Panc1 (cell line): ENCODE data around the gene DHX38. TPM values are rescaled to one million over a fixed set of nuclear protein-coding genes. Genes with fewer than 3 reads are reported as not detected.

Experiments used
- ATAC-seq: fragments of 200-7000 bp; cut with Tn5 transposase; 2 replicates; pipeline ENCODE4 v1.9.1; 2020; ENCODE audit warnings: mild to moderate bottlenecking, moderate library complexity
- BruUV-seq: library from RNA; stranded (reverse); fragments of 400-500 nt; replicated peaks from 2 replicates; lab custom pipeline; 2021; lab: Mats Ljungman, UMichigan
- CTCF ChIA-PET: fragments of 300-600 bp; sonication (Branson Sonifier 250); formaldehyde crosslinking; loops from one replicate; lab custom pipeline; 2022; ENCODE audit warnings: antibody characterized with exemption; lab: Charles Lee
- POLR2A ChIA-PET: fragments of 300-600 bp; sonication (Branson Sonifier 250); formaldehyde crosslinking; loops from one replicate; lab custom pipeline; 2022; ENCODE audit warnings: antibody characterized with exemption; lab: Charles Lee
- DNase-seq: peaks from one replicate; pipeline ENCODE4 v3.0.0-alpha.2; 2010; ENCODE audit warnings: low read depth, low spot score
- H3K27ac ChIP-seq: 2 replicates; pipeline ENCODE4 v1.5.1; 2011; ENCODE audit warnings: mild to moderate bottlenecking, low read length, inconsistent platforms
- H3K27me3 ChIP-seq: fragments of 200-500 bp; sonication (Bioruptor generic); 2 replicates; pipeline ENCODE4 v1.6.0; 2014; ENCODE audit warnings: low read length, inconsistent platforms; ENCODE audit not compliant: control insufficient read depth, insufficient read depth
- H3K36me3 ChIP-seq: fragments of 200-500 bp; sonication (Bioruptor generic); 2 replicates; pipeline ENCODE4 v1.5.1; 2014; ENCODE audit warnings: inconsistent platforms, mild to moderate bottlenecking, low read length, moderate library complexity; ENCODE audit not compliant: control insufficient read depth, insufficient read depth
- H3K4me1 ChIP-seq: 2 replicates; pipeline ENCODE4 v1.5.1; 2011; ENCODE audit warnings: inconsistent platforms, mild to moderate bottlenecking, low read length, moderate library complexity; ENCODE audit not compliant: control insufficient read depth, insufficient read depth
- H3K4me3 ChIP-seq, 2 experiments: 2 replicates each; pipeline ENCODE4 v1.5.1; 2011 to 2012; ENCODE audit warnings: low read depth in 2 of 2, low read length in 2 of 2, mild to moderate bottlenecking in 2 of 2, inconsistent platforms in 1 of 2, moderate library complexity in 1 of 2
- H3K9me3 ChIP-seq: fragments of 200-500 bp; sonication (Bioruptor generic); 2 replicates; pipeline ENCODE4 v1.5.1; 2014; ENCODE audit warnings: low read depth, mild to moderate bottlenecking, inconsistent platforms, low read length, moderate library complexity; ENCODE audit not compliant: control insufficient read depth, insufficient read depth
- POLR2AphosphoS5 ChIP-seq: IDR thresholded peaks from 2 replicates; pipeline ENCODE4 v1.6.1; 2012; ENCODE audit warnings: mild to moderate bottlenecking, low read depth, low read length, moderate library complexity
- REST ChIP-seq, 2 experiments: IDR thresholded peaks; 2 replicates each; pipeline ENCODE4 v1.6.1; 2011 to 2012; ENCODE audit warnings: low read depth in 2 of 2, control low read depth in 1 of 2, low read length in 1 of 2, mild to moderate bottlenecking in 1 of 2, moderate library complexity in 1 of 2; ENCODE audit not compliant: insufficient read depth in 1 of 2
- SIN3A ChIP-seq: IDR thresholded peaks from 2 replicates; pipeline ENCODE4 v1.6.1; 2012; ENCODE audit warnings: low read depth, mild to moderate bottlenecking, low read length, moderate library complexity, borderline replicate concordance; ENCODE audit not compliant: insufficient read depth
- TCF7L2 ChIP-seq: IDR thresholded peaks from 2 replicates; pipeline ENCODE4 v1.6.1; 2011; ENCODE audit warnings: mild to moderate bottlenecking, low read depth, low read length, inconsistent platforms
- in situ Hi-C: cut with HindIII; loops from 2 replicates; pipeline ENCODE4 v1.10.0; 2016; ENCODE audit warnings: low sequenced_read_pairs, low pct_unique_long_range_greater_than_20kb
- intact Hi-C: fragments of 100-400 bp; cut with micrococcal nuclease; formaldehyde crosslinking; loops from one replicate; pipeline ENCODE4 v1.10.0; 2022; ENCODE audit not compliant: unreplicated experiment
- total RNA-seq: library from RNA; stranded (reverse); gene quantifications from one replicate; pipeline ENCODE4 v1.2.1, GENCODE V29; 2021; ENCODE audit not compliant: unreplicated experiment
- TF ChIP-seq, protein P1 (sequence below): fragments of 450-650 bp; IDR thresholded peaks from 2 replicates; pipeline ENCODE4 v1.5.1; 2017; ENCODE audit warnings: mild to moderate bottlenecking

The DHX38 gene
- total RNA-seq, 1 experiment from 2014 or later = 45.5 TPM

GRCh38 chr16:72124148-72124547, 30.5 kb downstream of the DHX38 start:
- CTCF ChIA-PET = interaction anchor here (0.5 kb wide), 1 partner anchor 150 kb away, joined by 8 read pairs; no protein-coding TSS in a partner anchor
- DNase-seq = no peak
- no peaks in the 10 kb centered on the region for H3K4me1 ChIP-seq
- no peaks in the 10 kb centered on the region for H3K9me3 ChIP-seq
- in situ Hi-C loops (no loop called here), intact Hi-C loops (no loop called here)
- TF ChIP-seq SIN3A (no peak), TCF7L2 (no peak), REST (IDR thresholded peaks at IDR 0.05; ENCODE audit: insufficient read depth in 1 of 2, low read depth in 2 of 2, low read length in 1 of 2) (no peak), POLR2AphosphoS5 (no peak)
- TF ChIP-seq, protein P1, sequence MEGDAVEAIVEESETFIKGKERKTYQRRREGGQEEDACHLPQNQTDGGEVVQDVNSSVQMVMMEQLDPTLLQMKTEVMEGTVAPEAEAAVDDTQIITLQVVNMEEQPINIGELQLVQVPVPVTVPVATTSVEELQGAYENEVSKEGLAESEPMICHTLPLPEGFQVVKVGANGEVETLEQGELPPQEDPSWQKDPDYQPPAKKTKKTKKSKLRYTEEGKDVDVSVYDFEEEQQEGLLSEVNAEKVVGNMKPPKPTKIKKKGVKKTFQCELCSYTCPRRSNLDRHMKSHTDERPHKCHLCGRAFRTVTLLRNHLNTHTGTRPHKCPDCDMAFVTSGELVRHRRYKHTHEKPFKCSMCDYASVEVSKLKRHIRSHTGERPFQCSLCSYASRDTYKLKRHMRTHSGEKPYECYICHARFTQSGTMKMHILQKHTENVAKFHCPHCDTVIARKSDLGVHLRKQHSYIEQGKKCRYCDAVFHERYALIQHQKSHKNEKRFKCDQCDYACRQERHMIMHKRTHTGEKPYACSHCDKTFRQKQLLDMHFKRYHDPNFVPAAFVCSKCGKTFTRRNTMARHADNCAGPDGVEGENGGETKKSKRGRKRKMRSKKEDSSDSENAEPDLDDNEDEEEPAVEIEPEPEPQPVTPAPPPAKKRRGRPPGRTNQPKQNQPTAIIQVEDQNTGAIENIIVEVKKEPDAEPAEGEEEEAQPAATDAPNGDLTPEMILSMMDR = no peak
- BruUV-seq = no TSS peak
- no peaks in the 10 kb centered on the region for H3K36me3 ChIP-seq
- no peaks in the 10 kb centered on the region for H3K27me3 ChIP-seq
- no peak overlapping the region for H3K4me3 ChIP-seq
- H3K27ac ChIP-seq = no peak overlapping the region
- POLR2A ChIA-PET = no interaction called here
- ATAC-seq = no peak

DNA sequence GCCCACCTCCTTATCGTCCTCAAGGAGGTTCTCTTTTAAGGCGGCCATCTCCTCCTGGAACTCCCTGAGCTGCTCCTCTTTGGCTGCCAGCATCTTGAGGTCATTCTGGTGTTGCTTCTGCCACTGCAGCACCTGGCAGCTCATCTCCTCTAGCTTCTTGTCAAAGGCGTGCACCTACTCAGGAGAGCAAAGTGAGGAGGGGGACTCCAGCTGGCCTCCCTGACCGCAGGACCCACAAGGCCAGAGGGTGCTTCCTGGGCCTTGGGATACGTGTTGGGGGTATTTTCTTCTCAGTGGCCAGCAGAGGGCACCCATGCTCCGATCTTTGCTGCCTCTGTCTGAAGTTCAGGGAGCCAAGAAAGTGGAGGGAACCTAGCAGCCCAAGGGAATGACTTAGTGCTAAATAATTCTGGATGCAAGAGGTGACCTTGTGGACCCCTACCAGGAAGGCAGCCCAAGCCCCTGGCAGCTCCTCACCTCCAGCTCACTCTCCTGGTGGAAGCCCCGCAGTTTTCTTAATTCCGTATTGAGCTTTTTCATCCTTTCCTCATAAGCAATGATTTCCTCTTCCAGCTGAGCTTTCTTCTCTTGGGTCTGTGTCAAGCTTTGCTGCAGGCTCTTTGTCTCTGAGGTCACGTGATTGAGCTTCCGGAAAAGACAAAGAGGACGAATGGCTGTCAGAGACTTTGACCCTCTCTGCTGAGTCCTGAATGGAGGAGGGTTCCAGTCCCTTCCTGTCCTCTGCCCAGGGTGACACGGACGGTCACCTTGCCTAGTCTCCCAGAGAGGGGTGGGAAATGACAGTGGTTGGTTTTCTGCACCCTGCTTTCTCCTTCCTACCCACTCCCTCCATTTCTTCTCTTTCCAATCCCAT, 31.4 kb downstream of the DHX38 start:
- Histone ChIP-seq H3K27ac (no peak overlapping the region), H3K4me3 (no peak overlapping the region), H3K9me3 (no peaks in the 10 kb centered on the region), H3K27me3 (0 out of 2 replicates have a peak, but pooled peaks cover 2% of the 10 kb centered on the region), H3K36me3 (no peaks in the 10 kb centered on the region), H3K4me1 (no peaks in the 10 kb centered on the region)
- peak; percentile 95 for ATAC-seq
- in situ Hi-C loops = no loop called here
- BruUV-seq = no TSS peak
- CTCF ChIA-PET = no interaction called here
- TF ChIP-seq, protein P1 = peak; percentile 81
- TF ChIP-seq TCF7L2 = no peak
- POLR2A ChIA-PET = no interaction called here
- DNase-seq = peak; percentile 27
- intact Hi-C loops = loop anchor here (5.0 kb wide), 1 partner anchor 342 kb away; no protein-coding TSS in a partner anchor
